Gastroesophageal sphincter (tissue), 4 donors: Measurements from ENCODE around the gene TMEM106C. TPM values are rescaled to one million over a fixed set of nuclear protein-coding genes. Genes with fewer than 3 reads are reported as not detected.

Experiments
- ATAC-seq: fragments of 150-250 bp; one replicate; pipeline ENCODE4 v1.9.1; 2016; ENCODE audit warnings: mild to moderate bottlenecking, moderate library complexity
- H3K27ac ChIP-seq, 4 donors: fragments of 200-600 bp; sonication (generic) in 3 of 4; 1 replicate in 3 of 4; 2 replicates in 1 of 4; pipeline ENCODE4 v1.5.1; 2016 to 2019
- H3K27me3 ChIP-seq: fragments of 200-600 bp; sonication (generic); one replicate; pipeline ENCODE4 v1.5.1; 2019
- H3K36me3 ChIP-seq, 2 donors: fragments of 200-600 bp; sonication (generic); one replicate each; pipeline ENCODE4 v1.5.1; 2019; ENCODE audit warnings: control low read depth in 1 of 2
- H3K4me1 ChIP-seq, 3 donors: fragments of 200-600 bp; sonication (generic); 1 replicate in 2 of 3; 2 replicates in 1 of 3; pipeline ENCODE4 v1.5.1; 2016 to 2019; ENCODE audit warnings: control low read depth in 2 of 3
- H3K4me3 ChIP-seq, 2 donors: fragments of 200-600 bp; sonication (generic); one replicate each; pipeline ENCODE4 v1.5.1; 2019; ENCODE audit warnings: mild to moderate bottlenecking in 1 of 2, moderate library complexity in 1 of 2
- H3K9me3 ChIP-seq, 3 donors: fragments of 200-600 bp; sonication (generic); one replicate each; pipeline ENCODE4 v1.5.1; 2017 to 2019; ENCODE audit warnings: control low read depth in 2 of 3
- EP300 ChIP-seq: sonication (generic); formaldehyde crosslinking; IDR thresholded peaks from one replicate; pipeline ENCODE4 v1.6.1; 2017; ENCODE audit warnings: antibody characterized with exemption, mild to moderate bottlenecking
- POLR2A ChIP-seq, 2 donors: fragments of 450-650 bp; IDR thresholded peaks; one replicate each; pipeline ENCODE4 v1.6.1; 2017; ENCODE audit warnings: antibody characterized with exemption in 2 of 2, mild to moderate bottlenecking in 2 of 2, moderate library complexity in 1 of 2
- POLR2AphosphoS5 ChIP-seq: sonication (generic); formaldehyde crosslinking; IDR thresholded peaks from one replicate; pipeline ENCODE4 v1.6.1; 2017; ENCODE audit warnings: antibody characterized with exemption
- WGBS, 2 donors: methylation state at CpG; one replicate each; pipeline ENCODE4 v1.1.5; 2018; ENCODE audit warnings: low coverage in 1 of 2; 5-methylcytosine and 5-hydroxymethylcytosine counted together
- total RNA-seq, 4 donors: library from RNA; depleted of rRNA; stranded (reverse); fragments of >200 nt; gene quantifications; one replicate each; pipeline ENCODE4 v1.1.0, GENCODE V29; 2016
- TF ChIP-seq, protein P1 (sequence below), 4 experiments: fragments of 200-600 bp in 2 of 4; fragments of 450-650 bp in 2 of 4; sonication (generic) in 1 of 4; IDR thresholded peaks; one replicate each; pipeline ENCODE4 v1.5.1; 2017 to 2019; ENCODE audit warnings: antibody characterized with exemption in 4 of 4, mild to moderate bottlenecking in 2 of 4, moderate library complexity in 2 of 4

The TMEM106C gene
- 100 to 1,000 TPM in 2 of 4 donors, 10 to 100 TPM in 2; 67.3 to 156 (median 95.1) TPM for total RNA-seq

- peaks cover 0 to 50% (median 6%) of the 10 kb centered on the region in 3 donors for H3K4me1 ChIP-seq
- WGBS, 2 donors = 0% methylated on average over 1 to 4 of the region's 59 CpGs
Observed at GRCh38 chr12:47963340-47964040, at the start of gene TMEM106C. Gene TMEM106C, plus strand, starts transcription at chr12:47963596. Its CDS starts 641 bp downstream, at chr12:47964237.

DNA sequence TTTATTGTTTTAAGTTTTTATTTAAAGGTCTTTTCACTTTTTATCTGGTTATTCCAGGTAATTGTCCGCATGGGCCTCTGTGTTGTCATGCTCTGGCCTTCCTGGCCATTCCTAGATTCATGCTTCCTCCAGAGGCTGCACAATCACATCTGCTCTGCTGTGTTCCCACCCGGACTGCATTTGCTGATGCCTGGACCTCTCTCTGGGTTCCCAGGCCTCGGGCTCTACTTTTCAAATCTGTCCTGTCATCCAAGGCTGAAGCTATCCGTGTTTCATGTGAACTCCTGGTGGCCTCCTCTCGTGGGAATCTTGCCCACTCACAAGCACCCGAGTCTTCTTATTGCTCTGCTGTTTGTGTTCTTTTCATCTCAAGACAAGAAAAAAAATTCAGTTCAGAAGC, 42.5 kb upstream of the TMEM106C start:
- Histone ChIP-seq H3K27me3 (no peaks in the 10 kb centered on the region), H3K4me1 (no peaks in the 10 kb centered on the region), H3K36me3 (no peaks in the 10 kb centered on the region), H3K27ac (no peak overlapping the region), H3K9me3 (no peaks in the 10 kb centered on the region), H3K4me3 (no peak overlapping the region)
- 47 to 67% methylated on average over 3 to 6 of the region's 6 CpGs for WGBS, 2 donors
- ATAC-seq = no peak
- TF ChIP-seq POLR2AphosphoS5 (no peak), POLR2A (IDR thresholded peaks at IDR 0.05) (no peak), EP300 (no peak)
- TF ChIP-seq, protein P1, sequence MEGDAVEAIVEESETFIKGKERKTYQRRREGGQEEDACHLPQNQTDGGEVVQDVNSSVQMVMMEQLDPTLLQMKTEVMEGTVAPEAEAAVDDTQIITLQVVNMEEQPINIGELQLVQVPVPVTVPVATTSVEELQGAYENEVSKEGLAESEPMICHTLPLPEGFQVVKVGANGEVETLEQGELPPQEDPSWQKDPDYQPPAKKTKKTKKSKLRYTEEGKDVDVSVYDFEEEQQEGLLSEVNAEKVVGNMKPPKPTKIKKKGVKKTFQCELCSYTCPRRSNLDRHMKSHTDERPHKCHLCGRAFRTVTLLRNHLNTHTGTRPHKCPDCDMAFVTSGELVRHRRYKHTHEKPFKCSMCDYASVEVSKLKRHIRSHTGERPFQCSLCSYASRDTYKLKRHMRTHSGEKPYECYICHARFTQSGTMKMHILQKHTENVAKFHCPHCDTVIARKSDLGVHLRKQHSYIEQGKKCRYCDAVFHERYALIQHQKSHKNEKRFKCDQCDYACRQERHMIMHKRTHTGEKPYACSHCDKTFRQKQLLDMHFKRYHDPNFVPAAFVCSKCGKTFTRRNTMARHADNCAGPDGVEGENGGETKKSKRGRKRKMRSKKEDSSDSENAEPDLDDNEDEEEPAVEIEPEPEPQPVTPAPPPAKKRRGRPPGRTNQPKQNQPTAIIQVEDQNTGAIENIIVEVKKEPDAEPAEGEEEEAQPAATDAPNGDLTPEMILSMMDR (IDR thresholded peaks at IDR 0.05) = no peak

More at GRCh38 chr12:47963340-47964040, at the start of gene TMEM106C:
- peak; percentile 95 for ATAC-seq
- no peaks in the 10 kb centered on the region for H3K27me3 ChIP-seq
- H3K4me3 ChIP-seq = peak within 1 kb of the TSS; percentile 93 to 94
- peak within 1 kb of the TSS in 3 of 4 donors; percentile 70 to 81 (median 78) for H3K27ac ChIP-seq
- no peaks in the 10 kb centered on the region for H3K9me3 ChIP-seq
- H3K36me3 ChIP-seq = peaks cover 0 to 33% of the 10 kb centered on the region in 2 donors
- TF ChIP-seq EP300 (no peak), POLR2AphosphoS5 (peak; percentile 49), POLR2A (IDR thresholded peaks at IDR 0.05) (peak in 1 of 2 donors; percentile 12)
- TF ChIP-seq, protein P1 (IDR thresholded peaks at IDR 0.05) = peak; percentile 90 to 99 (median 94)

GRCh38 chr12:47921907-47922306, 41.5 kb upstream of the TMEM106C start:
- WGBS, 2 donors = 23 to 56% methylated on average over 1 of the region's 1 CpG

GRCh38 chr12:47927346-47927745, 36.0 kb upstream of the TMEM106C start:
- no peaks in the 10 kb centered on the region for H3K4me1 ChIP-seq
- no peaks in the 10 kb centered on the region for H3K36me3 ChIP-seq
- no peaks in the 10 kb centered on the region for H3K9me3 ChIP-seq
- no peak overlapping the region for H3K4me3 ChIP-seq
- no peak for ATAC-seq
- peaks cover 7% of the 10 kb centered on the region for H3K27me3 ChIP-seq
- WGBS, 2 donors = 87 to 100% methylated on average over 1 to 3 of the region's 3 CpGs
- H3K27ac ChIP-seq = no peak overlapping the region
- TF ChIP-seq, protein P1 (IDR thresholded peaks at IDR 0.05) = no peak
- no peak for TF ChIP-seq POLR2AphosphoS5

More at GRCh38 chr12:47921907-47922306, 41.5 kb upstream of the TMEM106C start:
- Histone ChIP-seq H3K27me3 (peaks cover under 1% of the 10 kb centered on the region), H3K4me3 (no peak overlapping the region), H3K36me3 (no peaks in the 10 kb centered on the region), H3K4me1 (no peaks in the 10 kb centered on the region), H3K9me3 (no peaks in the 10 kb centered on the region), H3K27ac (no peak overlapping the region)
- TF ChIP-seq POLR2AphosphoS5 (no peak), EP300 (no peak), POLR2A (IDR thresholded peaks at IDR 0.05) (no peak)
- TF ChIP-seq, protein P1 (IDR thresholded peaks at IDR 0.05) = no peak
- no peak for ATAC-seq

DNA sequence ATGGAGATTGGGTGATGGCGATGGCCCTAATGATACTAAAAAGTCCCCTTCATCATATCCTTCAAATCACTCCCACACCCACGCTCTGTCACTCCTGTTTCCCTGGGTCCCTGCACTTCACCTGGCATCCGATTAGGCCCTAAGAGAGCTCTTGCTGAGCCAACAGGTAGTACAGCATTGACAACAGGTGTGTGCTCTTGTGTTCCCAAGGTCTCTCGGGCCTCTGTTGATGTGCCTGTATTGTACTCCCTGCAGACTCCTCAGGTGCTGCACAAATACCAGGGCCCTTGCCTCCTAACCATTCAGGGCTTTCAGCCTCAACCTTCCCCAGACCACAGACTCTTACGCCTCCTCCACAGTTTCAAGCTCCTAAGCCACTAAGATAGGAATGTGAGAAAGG, 32.8 kb upstream of the TMEM106C start:
- ATAC-seq = no peak
- TF ChIP-seq POLR2AphosphoS5 (no peak), POLR2A (IDR thresholded peaks at IDR 0.05) (no peak)
- WGBS, 2 donors = 78 to 90% methylated on average over 3 to 4 of the region's 5 CpGs
- H3K36me3 ChIP-seq = no peaks in the 10 kb centered on the region
- no peak overlapping the region for H3K27ac ChIP-seq
- peaks cover 7% of the 10 kb centered on the region for H3K27me3 ChIP-seq
- H3K9me3 ChIP-seq = no peaks in the 10 kb centered on the region
- H3K4me1 ChIP-seq = no peaks in the 10 kb centered on the region
- H3K4me3 ChIP-seq = no peak overlapping the region
